HL-60/S4 (cell line): ENCODE measurements around the gene MRTFA.

Experiments used
- in situ Hi-C: fragments of 300-500 bp; cut with MboI; formaldehyde crosslinking; loops from 2 replicates; pipeline ENCODE4 v1.14.3; 2022; ENCODE audit warnings: low sequenced_read_pairs

MRTFA gene

DNA sequence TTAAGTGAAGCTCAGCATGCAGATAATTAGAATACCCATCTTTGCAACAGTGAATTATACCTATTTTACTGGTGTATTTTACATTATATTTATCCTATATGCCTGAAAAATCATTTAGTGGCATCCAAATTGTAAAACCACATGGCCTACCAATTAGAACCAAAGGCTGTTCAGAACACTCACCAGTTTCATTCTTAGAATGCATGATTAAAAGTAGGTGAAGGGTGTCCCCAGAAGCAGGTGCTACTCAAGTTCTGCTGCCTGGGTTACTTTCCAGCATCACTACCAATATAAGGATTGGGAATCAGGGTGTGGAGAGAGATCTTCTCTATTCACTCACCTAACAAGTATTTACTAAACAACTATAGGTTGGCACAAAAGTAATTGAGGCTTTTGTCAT is 162.8 kb downstream of the MRTFA start:
- in situ Hi-C loops, result no loop called here

DNA sequence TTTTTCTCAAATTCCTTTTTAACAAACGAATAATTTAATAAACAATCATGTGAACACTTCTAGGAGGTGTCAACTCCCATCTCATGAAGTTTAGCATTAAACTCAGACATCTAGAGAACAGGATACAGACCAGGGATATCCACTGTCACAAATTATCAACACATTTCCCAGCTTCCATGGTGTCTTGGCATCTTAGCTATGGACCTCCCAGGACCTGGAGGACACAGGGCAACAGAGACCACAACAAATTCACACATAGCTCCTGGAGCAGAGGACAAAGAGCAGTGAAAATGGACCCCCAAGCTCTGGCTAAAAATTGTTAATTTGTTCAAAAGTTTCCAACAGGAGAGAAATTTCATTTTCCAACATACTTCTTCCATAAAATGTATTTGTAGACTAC is 163.9 kb downstream of the MRTFA start:
- in situ Hi-C loops, result no loop called here

DNA sequence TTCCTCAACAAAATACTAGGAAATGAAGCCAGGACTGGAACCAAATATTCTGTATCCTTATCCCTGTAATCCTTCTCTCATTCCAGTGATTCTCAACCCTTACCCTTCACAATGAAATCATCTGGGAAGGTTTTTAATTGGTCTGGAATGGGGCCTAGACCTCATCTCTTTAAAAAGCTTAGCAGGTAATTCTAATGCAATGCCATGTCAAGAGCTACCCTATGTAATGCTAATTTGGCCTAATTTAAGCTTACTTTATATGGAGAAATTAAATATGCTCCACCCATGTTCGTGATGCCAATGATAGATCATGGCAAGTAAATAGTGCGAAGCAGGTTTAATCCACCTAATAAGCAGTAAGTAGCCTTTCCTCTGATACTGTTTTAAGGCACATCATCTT is 164.5 kb downstream of the MRTFA start:
- in situ Hi-C loops, result no loop called here

- in situ Hi-C loops, result no loop called here
Measured at GRCh38 chr22:40469181-40469580, 167.3 kb downstream of the MRTFA start.

- in situ Hi-C loops, result no loop called here
Measured at GRCh38 chr22:40468616-40469015, 167.9 kb downstream of the MRTFA start.

- in situ Hi-C loops, result no loop called here
Measured at GRCh38 chr22:40466976-40467375, 169.5 kb downstream of the MRTFA start.

GRCh38 chr22:40463683-40464082 is 172.8 kb downstream of the MRTFA start:
- in situ Hi-C loops, result no loop called here

GRCh38 chr22:40463017-40463631 is 173.4 kb downstream of the MRTFA start:
- in situ Hi-C loops, result no loop called here

- in situ Hi-C loops, result no loop called here
Measured at GRCh38 chr22:40462195-40462984, 174.1 kb downstream of the MRTFA start.

DNA sequence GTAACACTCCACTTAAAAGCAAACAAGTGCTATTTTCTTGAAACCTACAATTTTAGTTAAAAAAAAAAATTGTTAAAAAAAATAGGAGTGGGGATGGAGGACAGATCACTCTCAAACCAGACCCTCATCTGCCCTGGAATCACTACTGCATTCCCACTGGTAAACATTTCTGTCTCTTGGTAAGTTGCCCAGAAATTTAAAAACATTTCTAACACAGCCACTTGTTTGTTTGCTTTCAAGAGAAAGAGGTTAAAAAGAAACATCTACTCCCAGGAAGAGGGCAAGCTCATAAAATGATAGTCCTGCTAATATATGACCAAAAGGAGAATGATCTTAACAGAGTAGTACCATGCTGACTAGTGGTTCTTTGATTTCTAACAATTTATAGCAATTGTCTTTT is 182.8 kb downstream of the MRTFA start:
- in situ Hi-C loops, result no loop called here

- in situ Hi-C loops, result no loop called here
Measured at GRCh38 chr22:40452730-40453487, 183.6 kb downstream of the MRTFA start.

DNA sequence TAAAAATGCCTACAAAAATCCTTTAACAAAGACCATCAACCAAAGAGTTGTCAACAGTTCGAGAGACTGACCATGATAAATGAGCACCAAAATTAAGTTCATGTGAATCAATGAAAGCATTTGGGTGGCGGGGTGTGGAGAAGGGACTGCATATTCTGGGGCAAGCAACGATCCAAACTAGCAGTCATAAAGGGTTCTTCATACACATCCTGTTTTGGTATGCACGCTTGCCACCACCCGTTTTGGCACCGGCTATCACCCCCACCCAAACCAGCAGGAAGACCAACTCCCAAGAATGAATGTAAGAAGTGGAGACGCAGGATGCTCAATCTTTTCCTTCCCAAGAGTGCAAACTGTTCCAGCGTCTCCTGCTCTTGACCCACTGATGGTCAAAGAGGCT is 185.3 kb downstream of the MRTFA start:
- in situ Hi-C loops, result no loop called here

GRCh38 chr22:40450616-40451015 is 185.9 kb downstream of the MRTFA start:
- in situ Hi-C loops, result no loop called here

- in situ Hi-C loops, result no loop called here
Measured at GRCh38 chr22:40449676-40450035, 186.9 kb downstream of the MRTFA start.

DNA sequence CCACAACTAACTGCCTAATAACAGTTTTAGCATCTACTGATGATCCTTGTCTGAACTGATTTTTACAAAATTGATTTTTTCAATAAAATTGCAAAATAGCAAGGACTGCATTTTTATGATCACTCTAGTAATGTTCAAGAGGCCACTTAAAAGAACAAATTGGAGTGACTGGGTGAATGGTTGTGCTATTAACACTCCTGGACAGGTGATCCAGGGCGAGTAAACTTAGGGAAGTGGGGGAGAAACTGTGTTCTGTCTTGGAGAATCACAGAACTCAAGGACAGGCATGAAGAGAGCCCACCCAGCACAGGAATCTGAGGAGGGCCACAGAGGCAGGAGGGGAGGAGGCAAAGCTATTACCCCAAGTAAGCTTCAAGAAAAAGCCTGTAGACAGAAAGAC is 190.3 kb downstream of the MRTFA start:
- in situ Hi-C loops, result no loop called here

- in situ Hi-C loops, result no loop called here
Measured at GRCh38 chr22:40444178-40444831, 192.2 kb downstream of the MRTFA start.

DNA sequence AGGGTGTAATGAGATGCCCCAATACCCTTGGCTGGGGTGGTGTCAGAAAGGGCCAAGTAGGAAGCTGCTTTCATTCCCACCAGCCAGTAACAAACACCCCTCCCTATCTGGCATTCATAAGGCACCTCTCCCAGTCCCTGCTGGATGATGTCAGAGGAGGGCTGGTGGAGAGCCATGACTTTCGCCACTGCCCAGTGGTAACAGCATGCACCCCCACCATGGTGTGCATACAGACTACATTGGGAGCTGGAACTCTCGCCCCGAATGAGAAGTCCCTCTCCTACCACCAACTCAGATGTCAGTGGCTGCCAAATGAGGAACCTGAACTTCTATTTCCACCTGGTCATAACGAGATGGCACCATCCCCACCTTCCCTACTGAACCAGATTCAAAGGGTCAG is 192.8 kb downstream of the MRTFA start:
- in situ Hi-C loops, result no loop called here

DNA sequence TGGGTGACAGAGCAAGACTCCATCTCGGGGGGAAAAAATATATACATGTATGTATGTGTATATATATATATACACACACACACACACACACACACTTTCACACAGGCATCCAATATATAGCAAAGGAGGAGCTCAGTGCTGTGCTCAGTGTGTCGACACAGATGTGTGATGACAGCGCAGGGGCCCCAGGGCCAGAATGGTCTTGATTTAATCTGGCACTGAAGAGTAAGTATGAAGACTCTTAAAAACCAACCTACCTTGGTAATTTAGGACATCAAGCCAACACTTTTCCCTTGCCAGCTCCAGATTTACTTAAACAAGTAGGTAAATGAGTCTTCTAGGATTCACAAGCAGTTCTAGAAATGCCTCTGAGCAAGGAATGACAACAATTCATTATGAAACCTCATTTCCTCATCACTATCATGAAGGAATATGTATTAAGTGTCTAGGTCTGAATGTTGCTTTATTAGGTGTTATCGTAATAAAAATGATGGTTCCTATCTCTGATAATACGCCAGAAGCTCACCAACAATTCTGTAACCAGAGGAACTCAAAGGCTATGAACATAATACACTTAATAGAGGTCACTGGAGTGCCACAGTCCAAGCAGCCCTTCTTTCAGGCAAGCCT is 194.6 kb downstream of the MRTFA start:
- in situ Hi-C loops, result no loop called here

DNA sequence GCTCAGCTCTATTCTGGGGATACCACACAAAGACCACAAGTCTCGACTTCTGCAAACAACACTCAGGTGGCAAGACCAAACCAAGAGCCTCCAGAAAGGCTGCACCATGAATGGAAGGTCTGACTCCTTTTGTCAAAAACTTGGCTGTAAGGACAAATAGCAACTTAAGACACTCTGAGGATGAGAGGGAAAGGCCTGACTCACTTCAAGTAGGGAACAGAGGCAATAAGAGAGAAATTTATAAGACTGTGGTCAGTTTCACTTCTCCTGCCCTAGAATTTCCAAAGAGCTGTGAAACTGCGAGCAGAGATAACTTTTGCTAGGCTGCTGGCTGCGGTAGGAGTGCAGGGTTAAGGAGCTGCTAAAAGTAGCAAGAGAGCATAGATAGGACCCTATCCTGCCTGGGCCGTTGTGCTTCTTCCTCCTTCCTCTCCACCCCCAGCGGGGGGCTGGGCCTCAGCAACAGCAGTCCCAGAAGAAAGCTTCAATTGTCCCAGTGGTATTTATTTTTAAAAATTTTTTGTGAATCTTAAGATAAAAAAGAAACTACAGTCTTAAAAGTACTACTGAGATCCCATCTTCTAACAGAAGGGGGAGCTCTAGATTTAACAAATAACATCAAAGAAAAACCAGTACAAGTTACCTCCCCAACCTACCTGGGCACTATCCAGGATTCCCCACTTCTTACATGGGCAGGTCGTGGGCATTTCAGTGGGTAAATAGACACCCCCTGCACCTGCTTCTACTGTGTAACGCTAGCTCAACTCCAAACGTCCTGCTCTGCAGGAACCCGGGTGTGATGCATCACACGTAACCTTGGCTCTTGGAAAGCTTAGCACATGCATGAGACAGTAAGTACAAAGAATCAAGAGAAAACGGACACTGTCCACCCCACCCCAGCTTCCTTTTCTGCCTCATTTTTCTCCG is 199.8 kb downstream of the MRTFA start:
- in situ Hi-C loops, result loop anchor here (10.0 kb wide), 1 partner anchor 208 kb away; no protein-coding TSS in a partner anchor

GRCh38 chr22:40434745-40435144 is 201.8 kb downstream of the MRTFA start:
- in situ Hi-C loops, result loop anchor here (10.0 kb wide), 1 partner anchor 210 kb away; no protein-coding TSS in a partner anchor
